HEK293 (cell line): Measurements from ENCODE around the gene TMEM183A.
A peak's percentile ranks its signal among the peaks of the same experiment; 100 is the strongest.

Source experiments
- CTCF ChIA-PET: fragments of 350-600 bp; formaldehyde crosslinking; extraction: SDS; loops from one replicate; lab custom pipeline; 2021; ENCODE audit warnings: antibody characterized with exemption; lab: Yijun Ruan, JAX
- POLR2A ChIA-PET: fragments of 300-600 bp; formaldehyde crosslinking; extraction: SDS; loops from one replicate; lab custom pipeline; 2020; ENCODE audit warnings: antibody characterized with exemption, inconsistent platforms; lab: Yijun Ruan, JAX
- H3K27ac ChIP-seq: fragments of 200-500 bp; sonication (Bioruptor generic); 2 replicates; pipeline ENCODE4 v1.5.1; 2014; ENCODE audit warnings: low read depth, low read length, control low read depth, inconsistent platforms; ENCODE audit errors: extremely low read depth
- H3K36me3 ChIP-seq, 2 experiments: fragments of 200-500 bp in 1 of 2; sonication (Bioruptor generic) in 1 of 2; 1 replicate in 1 of 2; 2 replicates in 1 of 2; pipeline ENCODE4 v1.5.1; 2014 to 2017; ENCODE audit warnings: inconsistent platforms in 2 of 2, low read length in 2 of 2; ENCODE audit not compliant: control insufficient read depth in 2 of 2, insufficient read depth in 1 of 2
- H3K4me1 ChIP-seq: fragments of 200-500 bp; sonication (Bioruptor generic); 2 replicates; pipeline ENCODE4 v1.5.1; 2014; ENCODE audit warnings: mild to moderate bottlenecking, low read length, inconsistent platforms; ENCODE audit not compliant: control insufficient read depth, insufficient read depth
- H3K4me3 ChIP-seq: 2 replicates; pipeline ENCODE4 v1.5.1; 2011; ENCODE audit warnings: low read depth, mild to moderate bottlenecking, control low read depth, low read length, moderate library complexity
- H3K9me3 ChIP-seq: fragments of 200-500 bp; sonication (Bioruptor generic); 2 replicates; pipeline ENCODE4 v1.5.1; 2014; ENCODE audit warnings: low read depth, low read length, inconsistent platforms; ENCODE audit not compliant: control insufficient read depth, insufficient read depth
- BCL11A ChIP-seq: fragments of 450-650 bp; formaldehyde crosslinking; IDR thresholded peaks from 2 replicates; pipeline ENCODE4 v1.5.1; 2016; ENCODE audit warnings: low read depth, missing biosample characterization, missing genetic modification characterization
- GLIS1 ChIP-seq: fragments of 450-650 bp; formaldehyde crosslinking; IDR thresholded peaks from 2 replicates; pipeline ENCODE4 v1.5.1; 2016; ENCODE audit warnings: missing biosample characterization, missing genetic modification characterization
- KLF16 ChIP-seq: fragments of 450-650 bp; formaldehyde crosslinking; IDR thresholded peaks from 2 replicates; pipeline ENCODE4 v1.5.1; 2017; ENCODE audit warnings: missing biosample characterization, missing genetic modification characterization
- MZF1 ChIP-seq: fragments of 450-650 bp; formaldehyde crosslinking; IDR thresholded peaks from 2 replicates; pipeline ENCODE4 v1.5.1; 2017; ENCODE audit warnings: missing biosample characterization, missing genetic modification characterization, borderline replicate concordance
- TRIM28 ChIP-seq: IDR thresholded peaks from 2 replicates; pipeline ENCODE4 v1.6.1; 2011; ENCODE audit warnings: low read length, control low read depth, borderline replicate concordance
- WT1 ChIP-seq: fragments of 450-650 bp; formaldehyde crosslinking; IDR thresholded peaks from 2 replicates; pipeline ENCODE4 v1.5.1; 2016; ENCODE audit warnings: missing biosample characterization, missing genetic modification characterization
- ZBTB1 ChIP-seq: fragments of 450-650 bp; formaldehyde crosslinking; IDR thresholded peaks from 2 replicates; pipeline ENCODE4 v1.5.1; 2016; ENCODE audit warnings: missing biosample characterization, missing genetic modification characterization
- ZIC2 ChIP-seq: fragments of 450-650 bp; formaldehyde crosslinking; IDR thresholded peaks from 2 replicates; pipeline ENCODE4 v1.5.1; 2016; ENCODE audit warnings: missing biosample characterization, missing genetic modification characterization
- ZNF112 ChIP-seq: fragments of 450-650 bp; formaldehyde crosslinking; IDR thresholded peaks from 2 replicates; pipeline ENCODE4 v1.5.0; 2017; ENCODE audit warnings: missing biosample characterization, missing genetic modification characterization
- ZNF132 ChIP-seq: fragments of 450-650 bp; formaldehyde crosslinking; IDR thresholded peaks from 2 replicates; pipeline ENCODE4 v1.5.1; 2017; ENCODE audit warnings: missing biosample characterization, missing genetic modification characterization, borderline replicate concordance
- ZNF140 ChIP-seq: fragments of 450-650 bp; formaldehyde crosslinking; IDR thresholded peaks from 2 replicates; pipeline ENCODE4 v1.5.1; 2016; ENCODE audit warnings: missing biosample characterization, missing genetic modification characterization
- ZNF148 ChIP-seq: fragments of 450-650 bp; formaldehyde crosslinking; IDR thresholded peaks from 2 replicates; pipeline ENCODE4 v1.5.0; 2017; ENCODE audit warnings: missing biosample characterization, missing genetic modification characterization, borderline replicate concordance
- ZNF155 ChIP-seq: fragments of 450-650 bp; formaldehyde crosslinking; IDR thresholded peaks from 2 replicates; pipeline ENCODE4 v1.5.1; 2016; ENCODE audit warnings: missing biosample characterization, missing genetic modification characterization
- ZNF2 ChIP-seq: fragments of 450-650 bp; formaldehyde crosslinking; IDR thresholded peaks from 2 replicates; pipeline ENCODE4 v1.5.1; 2016; ENCODE audit warnings: missing biosample characterization, missing genetic modification characterization
- ZNF214 ChIP-seq: fragments of 450-650 bp; formaldehyde crosslinking; IDR thresholded peaks from 2 replicates; pipeline ENCODE4 v1.5.1; 2017; ENCODE audit warnings: missing biosample characterization, mild to moderate bottlenecking, missing genetic modification characterization, borderline replicate concordance
- ZNF302 ChIP-seq: fragments of 450-650 bp; formaldehyde crosslinking; IDR thresholded peaks from 2 replicates; pipeline ENCODE4 v1.5.1; 2016; ENCODE audit warnings: missing biosample characterization, missing genetic modification characterization, low read depth
- ZNF341 ChIP-seq: fragments of 450-650 bp; formaldehyde crosslinking; IDR thresholded peaks from 2 replicates; pipeline ENCODE4; 2016; ENCODE audit warnings: low read depth, missing biosample characterization, missing genetic modification characterization
- ZNF596 ChIP-seq: fragments of 450-650 bp; IDR thresholded peaks from 2 replicates; pipeline ENCODE4 v1.5.0; 2018; ENCODE audit warnings: missing biosample characterization, mild to moderate bottlenecking, missing genetic modification characterization, moderate library complexity
- ZNF621 ChIP-seq: fragments of 450-650 bp; formaldehyde crosslinking; IDR thresholded peaks from 2 replicates; pipeline ENCODE4 v1.5.1; 2017; ENCODE audit warnings: missing biosample characterization, missing genetic modification characterization
- ZNF660 ChIP-seq: fragments of 450-650 bp; IDR thresholded peaks from 2 replicates; pipeline ENCODE4 v1.5.1; 2018; ENCODE audit warnings: missing biosample characterization, mild to moderate bottlenecking, missing genetic modification characterization
- ZNF677 ChIP-seq: fragments of 450-650 bp; IDR thresholded peaks from 2 replicates; pipeline ENCODE4 v1.5.0; 2018; ENCODE audit warnings: missing biosample characterization, mild to moderate bottlenecking, missing genetic modification characterization, moderate library complexity
- ZNF76 ChIP-seq: fragments of 450-650 bp; formaldehyde crosslinking; IDR thresholded peaks from 2 replicates; pipeline ENCODE4; 2016; ENCODE audit warnings: low read depth, missing biosample characterization, missing genetic modification characterization, borderline replicate concordance
- ZSCAN16 ChIP-seq: fragments of 450-650 bp; formaldehyde crosslinking; IDR thresholded peaks from 2 replicates; pipeline ENCODE4 v1.5.1; 2016; ENCODE audit warnings: missing biosample characterization, missing genetic modification characterization
- ZSCAN18 ChIP-seq: fragments of 450-650 bp; formaldehyde crosslinking; IDR thresholded peaks from 2 replicates; pipeline ENCODE4 v1.5.1; 2016; ENCODE audit warnings: missing biosample characterization, missing genetic modification characterization
- TF ChIP-seq, protein P1 (sequence below): IDR thresholded peaks from 2 replicates; pipeline ENCODE4 v1.6.1; 2011; ENCODE audit warnings: mild to moderate bottlenecking, low read depth, low read length, borderline replicate concordance
- TF ChIP-seq, protein P2 (sequence below): fragments of 450-650 bp; formaldehyde crosslinking; IDR thresholded peaks from 2 replicates; pipeline ENCODE4 v1.5.1; 2016; ENCODE audit warnings: missing biosample characterization, missing genetic modification characterization

Gene TMEM183A

DNA sequence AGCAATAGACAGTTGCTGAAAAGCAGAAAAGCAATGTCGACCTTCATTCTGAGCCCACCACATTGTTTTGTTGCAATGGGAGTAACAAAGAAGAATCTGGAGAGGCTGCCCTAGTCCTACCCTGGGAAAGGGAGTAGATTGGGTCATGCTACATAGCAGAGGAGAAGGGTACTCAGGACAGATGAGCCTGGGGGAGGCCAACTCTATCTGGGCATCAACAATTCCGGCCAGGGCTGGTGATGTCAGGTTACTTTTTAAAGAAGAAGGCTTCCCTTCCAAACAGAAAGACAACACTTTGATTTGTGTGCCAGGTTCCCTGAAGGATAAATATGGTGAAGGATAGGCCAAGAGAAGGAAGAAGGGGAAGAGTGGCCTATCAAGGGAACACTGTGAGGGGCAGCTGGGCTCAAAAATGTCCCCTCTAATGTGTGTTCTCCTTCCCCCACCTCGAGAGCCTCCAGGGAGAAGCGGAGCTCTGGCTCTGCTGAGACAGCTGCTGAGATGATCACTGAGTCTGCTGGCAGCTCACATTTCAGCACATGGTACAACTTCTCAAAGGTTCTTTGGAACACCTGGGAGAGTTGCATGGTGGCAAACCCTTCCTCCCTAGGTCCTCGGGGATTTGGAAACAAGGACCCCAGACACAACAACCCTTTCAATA is 45.8 kb upstream of the TMEM183A start:
- no peaks in the 10 kb centered on the region for H3K9me3 ChIP-seq
- no peak overlapping the region for H3K4me3 ChIP-seq
- TF ChIP-seq ZNF596 (tag by site-specific recombination) = no peak
- no peak for TF ChIP-seq ZNF660 (tag by site-specific recombination)
- TF ChIP-seq ZNF621 = no peak
- no peak for TF ChIP-seq TRIM28
- TF ChIP-seq, protein P1, sequence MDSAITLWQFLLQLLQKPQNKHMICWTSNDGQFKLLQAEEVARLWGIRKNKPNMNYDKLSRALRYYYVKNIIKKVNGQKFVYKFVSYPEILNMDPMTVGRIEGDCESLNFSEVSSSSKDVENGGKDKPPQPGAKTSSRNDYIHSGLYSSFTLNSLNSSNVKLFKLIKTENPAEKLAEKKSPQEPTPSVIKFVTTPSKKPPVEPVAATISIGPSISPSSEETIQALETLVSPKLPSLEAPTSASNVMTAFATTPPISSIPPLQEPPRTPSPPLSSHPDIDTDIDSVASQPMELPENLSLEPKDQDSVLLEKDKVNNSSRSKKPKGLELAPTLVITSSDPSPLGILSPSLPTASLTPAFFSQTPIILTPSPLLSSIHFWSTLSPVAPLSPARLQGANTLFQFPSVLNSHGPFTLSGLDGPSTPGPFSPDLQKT = no peak
- TF ChIP-seq WT1 (tag by site-specific recombination) = no peak
- TF ChIP-seq ZNF148 (tag by site-specific recombination) = no peak
- no peak for TF ChIP-seq KLF16 (tag by site-specific recombination)
- TF ChIP-seq ZNF2 (tag by site-specific recombination) = no peak
- no peak for TF ChIP-seq ZNF76 (tag by site-specific recombination)
- TF ChIP-seq ZNF214 = no peak
- TF ChIP-seq, protein P2, sequence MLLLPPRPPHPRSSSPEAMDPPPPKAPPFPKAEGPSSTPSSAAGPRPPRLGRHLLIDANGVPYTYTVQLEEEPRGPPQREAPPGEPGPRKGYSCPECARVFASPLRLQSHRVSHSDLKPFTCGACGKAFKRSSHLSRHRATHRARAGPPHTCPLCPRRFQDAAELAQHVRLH (tag by site-specific recombination) = no peak
- no peak overlapping the region for H3K27ac ChIP-seq
- peaks cover 0 to 52% of the 10 kb centered on the region in 2 experiments; a peak in 1 of 3 replicates for H3K36me3 ChIP-seq
- POLR2A ChIA-PET = no interaction called here
- CTCF ChIA-PET = interaction anchor here (0.6 kb wide), 1 partner anchor 45 kb away, joined by 3 read pairs; no protein-coding TSS in a partner anchor
- H3K4me1 ChIP-seq = peaks cover 9% of the 10 kb centered on the region

- ChIA-PET CTCF (interaction anchor here (0.7 kb wide), 1 partner anchor 76 kb away, joined by 3 read pairs; the partner anchor contains the start of gene RABIF), POLR2A (interaction anchor here (1.0 kb wide), 1 partner anchor 10 kb away, joined by 3 read pairs; no protein-coding TSS in a partner anchor)
- H3K27ac ChIP-seq = no peak overlapping the region
- H3K4me3 ChIP-seq = no peak overlapping the region
- no peaks in the 10 kb centered on the region for H3K9me3 ChIP-seq
- TF ChIP-seq ZSCAN16 (tag by site-specific recombination) (no peak), ZNF341 (tag by site-specific recombination) (no peak), ZBTB1 (no peak), GLIS1 (0 out of 2 replicates have a peak, but pooled peaks have one; percentile 15), MZF1 (no peak), BCL11A (no peak), ZNF132 (tag by site-specific recombination) (no peak), ZNF677 (tag by site-specific recombination) (no peak), ZIC2 (tag by site-specific recombination) (peak; percentile 67), ZNF112 (tag by site-specific recombination) (no peak), ZNF140 (no peak), ZNF302 (tag by site-specific recombination) (no peak), ZSCAN18 (tag by site-specific recombination) (no peak), ZNF155 (no peak)
- H3K36me3 ChIP-seq = peaks cover 0 to 51% of the 10 kb centered on the region in 2 experiments; a peak in 1 of 3 replicates
- 0 out of 2 replicates have a peak, but pooled peaks cover 2% of the 10 kb centered on the region for H3K4me1 ChIP-seq
These were observed 42.3 kb upstream of the TMEM183A start for GRCh38 chr1:202964791-202965410.
